Stomach smooth muscle (tissue), 2 donors: Measurements from ENCODE around the gene THAP11.

Experiments
- H3K27ac ChIP-seq: one replicate; pipeline ENCODE4 v1.7.0; 2013; ENCODE audit warnings: mild to moderate bottlenecking, low read length, inconsistent platforms
- H3K27me3 ChIP-seq, 2 donors: one replicate each; pipeline ENCODE4 v1.7.0; 2013; ENCODE audit warnings: low read length in 2 of 2; ENCODE audit not compliant: insufficient read depth in 2 of 2, control insufficient read depth in 1 of 2
- H3K36me3 ChIP-seq, 2 donors: one replicate each; pipeline ENCODE4 v1.7.0; 2013; ENCODE audit warnings: low read length in 2 of 2; ENCODE audit not compliant: control insufficient read depth in 2 of 2, insufficient read depth in 2 of 2
- H3K4me1 ChIP-seq: one replicate; pipeline ENCODE4 v1.7.0; 2013; ENCODE audit warnings: low read length; ENCODE audit not compliant: control insufficient read depth, insufficient read depth
- H3K4me3 ChIP-seq, 2 donors: one replicate each; pipeline ENCODE4 v1.7.0; 2013; ENCODE audit warnings: low read length in 2 of 2
- H3K9ac ChIP-seq, 2 donors: one replicate each; pipeline ENCODE4 v1.7.0; 2013; ENCODE audit warnings: low read length in 2 of 2, mild to moderate bottlenecking in 1 of 2
- H3K9me3 ChIP-seq, 2 donors: one replicate each; pipeline ENCODE4 v1.7.0; 2013; ENCODE audit warnings: low read length in 2 of 2; ENCODE audit not compliant: control insufficient read depth in 2 of 2
- donor health status: healthy.
- donor health status: Pancreatic carcinoma.

The THAP11 gene

DNA sequence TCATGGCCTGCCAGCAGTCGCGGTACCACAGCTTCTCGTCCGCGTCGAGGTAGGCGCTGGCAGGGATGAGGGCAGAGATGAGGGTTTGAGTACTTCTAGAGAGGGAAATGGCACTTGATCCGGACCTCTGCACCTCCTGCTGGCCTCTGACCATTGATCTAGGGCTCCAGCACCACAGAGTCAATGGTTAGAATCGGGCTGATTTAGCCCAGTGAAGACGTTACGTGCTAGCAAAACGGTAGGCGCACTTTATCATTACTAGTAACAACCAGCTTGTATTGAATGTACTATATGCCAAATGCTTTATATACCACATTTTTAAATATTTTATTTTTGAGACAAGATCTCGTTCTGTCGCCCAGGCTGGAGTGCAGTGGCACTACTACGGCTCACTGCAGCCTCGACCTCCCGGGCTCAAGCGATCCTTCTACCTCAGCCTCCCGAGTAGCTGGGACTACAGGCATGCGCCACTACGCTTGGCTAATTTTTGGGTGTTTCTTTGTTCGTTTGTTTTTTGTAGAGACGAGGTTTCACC is 34.9 kb upstream of the THAP11 start:
- H3K27me3 ChIP-seq, result no peaks in the 10 kb centered on the region
- H3K27ac ChIP-seq, result peak overlapping the region; percentile 70
- H3K4me1 ChIP-seq, result peaks cover 20% of the 10 kb centered on the region
- H3K4me3 ChIP-seq, result peak overlapping the region; percentile 98 to 99
- peaks cover 3 to 6% of the 10 kb centered on the region in 2 donors for H3K36me3 ChIP-seq
- no peaks in the 10 kb centered on the region for H3K9me3 ChIP-seq
- peak overlapping the region; percentile 39 to 72 for H3K9ac ChIP-seq

DNA sequence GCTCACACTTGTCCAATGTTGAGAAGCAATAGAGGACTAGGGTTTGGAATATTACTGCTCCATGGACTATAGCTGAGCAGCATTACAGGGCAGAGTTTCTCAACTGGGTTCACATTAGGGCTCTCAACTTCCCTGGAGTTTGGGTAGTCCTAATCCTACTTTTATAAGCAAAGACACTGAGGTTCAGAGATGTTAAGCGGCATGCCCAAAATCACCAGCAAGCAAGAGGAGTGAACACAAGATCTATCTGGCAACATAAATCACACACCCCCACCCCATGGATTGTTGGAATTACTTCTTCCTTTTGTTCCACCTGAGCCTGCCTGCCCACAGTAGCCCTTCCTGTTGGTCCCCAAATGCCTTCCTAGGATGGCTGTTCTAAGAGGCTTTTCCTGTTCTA is 30.2 kb upstream of the THAP11 start:
- Histone ChIP-seq H3K27me3 (no peaks in the 10 kb centered on the region), H3K9ac (no peak overlapping the region), H3K9me3 (no peaks in the 10 kb centered on the region), H3K36me3 (no peaks in the 10 kb centered on the region), H3K27ac (no peak overlapping the region), H3K4me1 (peaks cover 7% of the 10 kb centered on the region), H3K4me3 (no peak overlapping the region)

DNA sequence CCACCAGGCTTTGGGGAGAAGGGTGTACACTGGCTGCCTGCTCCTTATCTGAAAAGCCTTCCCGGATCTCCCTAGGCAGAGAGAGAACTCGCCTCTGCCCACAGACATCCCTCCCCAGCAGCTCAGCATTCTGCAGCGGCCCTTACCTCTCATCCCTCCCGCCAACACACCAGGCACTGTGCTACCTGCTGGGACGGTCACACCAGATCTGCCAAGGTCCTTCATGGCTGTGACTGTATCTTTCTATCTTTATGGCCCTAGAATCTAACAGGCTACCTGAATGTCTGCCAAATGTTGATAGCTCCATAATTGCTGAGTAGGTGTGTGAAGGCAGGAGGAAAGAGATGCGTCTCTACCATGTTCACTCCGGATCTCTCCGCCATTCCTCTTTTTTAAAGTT is 27.6 kb upstream of the THAP11 start:
- Histone ChIP-seq H3K9ac (no peak overlapping the region), H3K4me3 (no peak overlapping the region), H3K36me3 (no peaks in the 10 kb centered on the region), H3K27ac (no peak overlapping the region), H3K4me1 (no peaks in the 10 kb centered on the region), H3K27me3 (no peaks in the 10 kb centered on the region), H3K9me3 (no peaks in the 10 kb centered on the region)

DNA sequence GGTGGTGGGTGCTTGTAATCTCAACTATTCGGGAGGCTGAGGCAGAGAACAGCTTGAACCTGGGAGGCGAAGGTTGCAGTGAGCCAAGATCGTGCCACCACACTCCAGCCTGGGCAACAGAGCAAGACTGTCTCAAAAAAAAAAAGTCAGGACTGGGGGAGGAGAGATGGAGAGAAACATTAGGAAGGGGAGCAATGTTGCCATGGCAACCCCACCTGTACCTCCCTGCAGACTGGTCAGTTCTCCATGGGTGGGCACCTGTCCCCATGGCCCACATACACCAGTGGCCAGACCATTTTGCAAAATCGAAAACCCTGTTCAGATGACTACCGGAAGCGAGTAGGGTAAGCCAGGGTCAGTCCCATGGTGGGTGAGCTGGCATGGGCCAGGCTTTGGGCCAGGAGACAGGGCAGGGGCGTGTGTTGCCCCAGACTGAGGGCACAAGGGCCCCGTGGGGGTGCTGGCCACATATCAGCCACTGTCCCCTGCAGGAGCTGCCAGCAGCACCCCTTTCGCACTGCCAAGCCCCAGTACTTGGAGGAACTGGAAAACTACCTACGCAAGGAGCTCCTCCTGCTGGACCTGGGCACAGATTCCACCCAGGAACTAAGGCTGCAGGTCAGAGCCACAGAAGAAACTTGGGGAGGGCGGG is 21.4 kb upstream of the THAP11 start:
- Histone ChIP-seq H3K4me1 (no peaks in the 10 kb centered on the region), H3K9me3 (no peaks in the 10 kb centered on the region), H3K27me3 (no peaks in the 10 kb centered on the region), H3K9ac (no peak overlapping the region), H3K27ac (no peak overlapping the region), H3K4me3 (no peak overlapping the region), H3K36me3 (no peaks in the 10 kb centered on the region)

DNA sequence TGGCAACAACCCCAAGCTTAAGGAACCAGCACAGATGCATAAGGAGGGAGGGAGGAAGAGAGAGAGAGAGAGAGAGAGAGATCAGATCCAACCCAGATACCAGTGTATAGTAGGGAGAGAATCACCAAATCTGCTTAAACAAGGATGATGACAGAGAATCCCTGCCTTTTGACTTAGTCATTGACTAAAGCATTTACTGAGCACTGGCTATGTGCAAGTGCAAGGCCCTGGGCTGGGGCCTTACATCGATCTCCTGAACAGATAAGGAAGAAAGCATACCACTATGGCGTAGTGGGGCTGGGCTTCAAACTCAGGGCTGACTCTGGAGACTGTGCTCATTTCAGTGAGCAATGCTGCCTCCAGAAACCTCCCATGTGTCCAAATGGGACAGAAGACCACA is 19.6 kb upstream of the THAP11 start:
- H3K27me3 ChIP-seq, result no peaks in the 10 kb centered on the region
- peaks cover 5 to 7% of the 10 kb centered on the region in 2 donors for H3K36me3 ChIP-seq
- H3K4me1 ChIP-seq, result no peaks in the 10 kb centered on the region
- H3K4me3 ChIP-seq, result no peak overlapping the region
- H3K27ac ChIP-seq, result no peak overlapping the region
- no peaks in the 10 kb centered on the region for H3K9me3 ChIP-seq
- H3K9ac ChIP-seq, result no peak overlapping the region

DNA sequence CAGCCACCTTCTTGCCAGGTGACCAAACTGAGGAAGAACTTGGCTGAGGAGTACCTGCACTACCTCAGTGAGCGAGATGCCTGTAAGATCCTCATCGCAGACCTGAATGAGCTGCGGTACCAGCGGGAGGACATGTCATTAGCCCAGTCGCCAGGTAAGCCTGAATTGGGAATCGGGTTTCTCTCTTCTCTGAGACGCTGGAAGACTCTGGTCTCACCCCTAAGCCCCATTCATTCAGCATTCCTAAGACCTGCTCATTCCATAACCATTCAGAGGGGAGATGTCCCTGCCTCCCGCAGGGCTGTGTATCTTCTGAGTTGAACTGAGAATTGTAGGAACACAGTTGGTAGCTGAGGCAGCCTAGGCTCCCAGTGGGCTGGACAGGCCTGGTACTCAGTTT is 17.0 kb upstream of the THAP11 start:
- no peaks in the 10 kb centered on the region for H3K9me3 ChIP-seq
- no peaks in the 10 kb centered on the region for H3K27me3 ChIP-seq
- H3K4me1 ChIP-seq, result no peaks in the 10 kb centered on the region
- H3K4me3 ChIP-seq, result no peak overlapping the region
- H3K36me3 ChIP-seq, result peaks cover 13 to 27% of the 10 kb centered on the region in 2 donors
- H3K9ac ChIP-seq, result no peak overlapping the region
- H3K27ac ChIP-seq, result no peak overlapping the region

DNA sequence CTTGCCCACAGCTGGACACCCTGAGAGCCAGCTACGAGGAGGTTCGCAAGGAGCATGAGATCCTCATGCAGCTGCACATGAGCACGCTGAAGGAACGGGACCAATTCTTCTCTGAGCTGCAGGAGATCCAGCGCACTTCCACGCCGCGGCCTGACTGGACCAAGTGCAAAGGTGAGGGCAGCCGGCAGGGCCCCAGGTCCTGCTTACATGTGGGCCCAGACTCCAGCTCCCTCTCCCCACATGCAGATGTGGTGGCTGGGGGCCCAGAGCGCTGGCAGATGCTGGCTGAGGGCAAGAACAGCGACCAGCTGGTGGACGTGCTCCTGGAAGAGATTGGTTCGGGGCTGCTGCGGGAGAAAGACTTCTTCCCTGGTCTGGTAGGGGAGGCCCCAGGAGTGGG is 16.2 kb upstream of the THAP11 start:
- Histone ChIP-seq H3K4me1 (no peaks in the 10 kb centered on the region), H3K9me3 (no peaks in the 10 kb centered on the region), H3K4me3 (no peak overlapping the region), H3K36me3 (peaks cover 21 to 33% of the 10 kb centered on the region in 2 donors), H3K9ac (no peak overlapping the region), H3K27me3 (no peaks in the 10 kb centered on the region), H3K27ac (no peak overlapping the region)

DNA sequence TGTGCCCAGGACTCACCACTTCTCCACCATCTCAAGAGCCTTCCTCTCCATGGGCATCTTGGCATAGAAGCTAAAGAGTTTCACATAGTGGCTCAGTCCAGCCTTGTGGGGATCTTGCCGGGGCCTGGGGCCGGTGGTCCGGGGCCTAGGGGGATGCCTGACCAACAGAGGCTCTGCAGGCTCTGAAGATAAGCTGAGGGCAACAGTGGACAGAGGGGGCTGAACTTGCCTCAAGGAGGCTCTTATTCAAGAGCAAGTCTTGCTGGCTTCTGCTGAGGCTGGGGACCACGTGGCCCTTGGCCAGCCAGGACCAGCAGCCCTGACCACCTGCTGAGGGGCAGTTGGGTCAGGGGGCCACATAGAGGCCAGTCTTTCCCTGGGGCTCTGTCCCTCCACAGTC is 13.5 kb upstream of the THAP11 start:
- peaks cover 28 to 47% of the 10 kb centered on the region in 2 donors for H3K36me3 ChIP-seq
- H3K4me1 ChIP-seq, result peaks cover 13% of the 10 kb centered on the region
- no peaks in the 10 kb centered on the region for H3K27me3 ChIP-seq
- no peak overlapping the region for H3K27ac ChIP-seq
- H3K9ac ChIP-seq, result no peak overlapping the region
- no peaks in the 10 kb centered on the region for H3K9me3 ChIP-seq
- no peak overlapping the region for H3K4me3 ChIP-seq

DNA sequence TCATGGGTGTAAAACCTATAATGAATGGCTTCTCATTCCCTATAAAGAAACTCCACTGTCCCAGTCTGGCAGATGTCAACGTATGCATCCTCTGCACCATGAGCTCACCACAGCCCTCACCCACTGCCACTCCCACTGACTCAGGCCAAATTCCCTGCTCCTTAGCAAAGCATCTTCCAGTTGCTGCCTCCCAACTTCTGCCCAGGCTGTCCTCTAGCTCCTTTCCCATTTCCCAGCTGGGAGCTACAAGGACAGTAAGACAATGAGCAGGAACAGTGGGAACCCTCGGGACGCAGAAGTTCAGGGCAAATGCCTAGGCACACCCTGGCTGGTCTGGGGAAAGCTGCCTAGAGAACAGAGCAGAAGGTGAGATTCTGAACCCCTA is 9.1 kb upstream of the THAP11 start:
- Histone ChIP-seq H3K9me3 (no peaks in the 10 kb centered on the region), H3K27me3 (no peaks in the 10 kb centered on the region), H3K27ac (peak overlapping the region; percentile 1), H3K9ac (peak overlapping the region; percentile 90 to 94), H3K4me3 (peak overlapping the region; percentile 86 to 88), H3K4me1 (peaks cover 19% of the 10 kb centered on the region), H3K36me3 (peaks cover 23 to 38% of the 10 kb centered on the region in 2 donors)

DNA sequence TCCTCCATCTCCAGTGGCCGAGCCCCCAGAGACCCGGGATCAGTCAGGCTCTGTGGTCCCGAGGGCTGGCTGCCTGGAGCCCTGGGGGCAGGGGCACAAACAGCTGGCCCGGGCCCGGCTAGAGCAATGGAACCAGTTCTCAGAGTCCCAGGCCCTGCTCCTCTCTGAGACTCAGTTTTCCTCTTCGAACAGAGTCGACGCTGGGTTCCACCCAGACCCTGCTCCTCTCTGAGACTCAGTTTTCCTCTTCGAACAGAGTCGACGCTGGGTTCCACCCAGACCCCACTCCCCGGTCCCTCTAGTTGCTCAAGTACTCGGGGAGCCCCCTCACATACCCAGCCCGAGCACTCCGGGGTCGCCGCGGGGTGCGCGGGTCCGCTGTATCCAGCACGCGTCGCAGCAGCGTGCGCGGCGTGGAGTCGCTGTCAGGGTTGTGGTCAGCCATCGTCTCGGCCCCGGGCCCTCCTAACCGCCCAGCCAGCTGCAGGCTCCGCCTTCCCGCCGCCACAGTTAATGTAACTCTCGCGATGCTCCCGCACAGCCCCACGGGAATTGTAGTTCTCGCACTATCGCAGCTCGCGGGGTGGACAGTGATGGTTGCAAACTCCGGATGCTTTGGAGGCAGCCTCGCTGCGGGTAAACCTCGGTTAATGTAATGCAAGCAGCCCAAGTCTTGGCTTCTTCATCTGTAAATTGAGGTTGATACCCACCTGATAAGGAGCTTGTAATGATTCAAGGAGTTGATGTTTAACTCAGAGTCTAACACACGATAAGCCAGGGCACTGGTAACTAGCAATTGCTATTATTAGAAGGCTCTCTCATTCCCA is 8.5 kb upstream of the THAP11 start:
- no peaks in the 10 kb centered on the region for H3K9me3 ChIP-seq
- H3K9ac ChIP-seq, result peak overlapping the region; percentile 90 to 94
- peaks cover 23 to 35% of the 10 kb centered on the region in 2 donors for H3K36me3 ChIP-seq
- no peaks in the 10 kb centered on the region for H3K27me3 ChIP-seq
- peak overlapping the region; percentile 86 to 88 for H3K4me3 ChIP-seq
- H3K4me1 ChIP-seq, result peaks cover 19% of the 10 kb centered on the region
- H3K27ac ChIP-seq, result peak overlapping the region; percentile 1

DNA sequence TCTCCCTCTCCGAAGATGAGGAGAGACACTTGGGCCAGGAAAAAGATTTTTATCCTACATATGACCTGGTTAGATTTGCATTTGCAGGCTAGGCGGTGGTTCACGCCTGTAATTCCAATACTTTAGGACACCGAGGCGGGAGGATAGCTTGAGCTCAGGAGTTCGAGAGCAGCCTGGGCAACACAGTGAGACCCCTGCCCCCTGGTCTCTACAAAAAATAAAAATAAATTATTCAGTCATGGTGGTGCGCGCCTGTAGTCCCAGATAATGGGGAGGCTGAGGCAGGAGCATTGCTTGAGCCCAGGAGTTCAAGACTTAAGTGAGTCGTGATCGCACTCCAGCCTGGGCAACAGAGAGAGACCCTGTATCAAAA is 7.9 kb upstream of the THAP11 start:
- Histone ChIP-seq H3K4me3 (peak overlapping the region; percentile 86 to 88), H3K9me3 (no peaks in the 10 kb centered on the region), H3K27me3 (no peaks in the 10 kb centered on the region), H3K4me1 (peaks cover 19% of the 10 kb centered on the region), H3K9ac (peak overlapping the region; percentile 90 to 94), H3K36me3 (peaks cover 20 to 29% of the 10 kb centered on the region in 2 donors), H3K27ac (peak overlapping the region; percentile 1)
